Measurements from ENCODE around the gene FKRP. TPM values are rescaled to one million over a fixed set of nuclear protein-coding genes. Genes with fewer than 3 reads are reported as not detected.

The FKRP gene
- total RNA-seq, 3 donors from 2014 or later = 10.7 to 19.8 (median 10.9) TPM

DNA sequence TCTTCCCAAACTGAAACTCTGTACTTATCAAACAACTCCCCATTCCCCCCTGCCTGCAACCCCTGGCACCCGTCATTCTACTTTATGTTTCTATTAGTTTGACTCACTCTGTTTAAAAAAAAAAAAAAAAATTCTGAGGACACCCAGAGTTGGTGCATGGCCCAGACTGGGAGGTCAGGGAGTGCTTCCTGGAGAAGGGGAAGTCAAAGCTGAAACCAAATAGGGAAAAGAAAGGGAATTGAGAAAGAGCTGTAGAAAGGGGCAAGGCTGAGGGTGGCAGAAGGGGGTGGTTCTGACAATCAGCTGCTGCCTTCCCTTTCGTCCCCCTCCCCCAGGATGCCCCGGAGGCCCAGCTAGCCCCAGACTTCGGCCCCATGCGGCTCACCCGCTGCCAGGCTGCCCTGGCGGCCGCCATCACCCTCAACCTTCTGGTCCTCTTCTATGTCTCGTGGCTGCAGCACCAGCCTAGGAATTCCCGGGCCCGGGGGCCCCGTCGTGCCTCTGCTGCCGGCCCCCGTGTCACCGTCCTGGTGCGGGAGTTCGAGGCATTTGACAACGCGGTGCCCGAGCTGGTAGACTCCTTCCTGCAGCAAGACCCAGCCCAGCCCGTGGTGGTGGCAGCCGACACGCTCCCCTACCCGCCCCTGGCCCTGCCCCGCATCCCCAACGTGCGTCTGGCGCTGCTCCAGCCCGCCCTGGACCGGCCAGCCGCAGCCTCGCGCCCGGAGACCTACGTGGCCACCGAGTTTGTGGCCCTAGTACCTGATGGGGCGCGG lies 9.4 kb downstream of the FKRP start:
- Histone ChIP-seq H3K9me3 (no peaks in the 10 kb centered on the region), H3K36me3 (ENCODE audit: low read depth) (no peaks in the 10 kb centered on the region), H3K4me3 (no peak overlapping the region), H3K4me1 (ENCODE audit: low read depth) (no peaks in the 10 kb centered on the region)
- no peak for ATAC-seq
- intact Hi-C loops (cut with DNase I, micrococcal nuclease) = no loop called here
- peak in 1 of 3 donors; percentile 60 for DNase-seq
- TF ChIP-seq, protein P1, sequence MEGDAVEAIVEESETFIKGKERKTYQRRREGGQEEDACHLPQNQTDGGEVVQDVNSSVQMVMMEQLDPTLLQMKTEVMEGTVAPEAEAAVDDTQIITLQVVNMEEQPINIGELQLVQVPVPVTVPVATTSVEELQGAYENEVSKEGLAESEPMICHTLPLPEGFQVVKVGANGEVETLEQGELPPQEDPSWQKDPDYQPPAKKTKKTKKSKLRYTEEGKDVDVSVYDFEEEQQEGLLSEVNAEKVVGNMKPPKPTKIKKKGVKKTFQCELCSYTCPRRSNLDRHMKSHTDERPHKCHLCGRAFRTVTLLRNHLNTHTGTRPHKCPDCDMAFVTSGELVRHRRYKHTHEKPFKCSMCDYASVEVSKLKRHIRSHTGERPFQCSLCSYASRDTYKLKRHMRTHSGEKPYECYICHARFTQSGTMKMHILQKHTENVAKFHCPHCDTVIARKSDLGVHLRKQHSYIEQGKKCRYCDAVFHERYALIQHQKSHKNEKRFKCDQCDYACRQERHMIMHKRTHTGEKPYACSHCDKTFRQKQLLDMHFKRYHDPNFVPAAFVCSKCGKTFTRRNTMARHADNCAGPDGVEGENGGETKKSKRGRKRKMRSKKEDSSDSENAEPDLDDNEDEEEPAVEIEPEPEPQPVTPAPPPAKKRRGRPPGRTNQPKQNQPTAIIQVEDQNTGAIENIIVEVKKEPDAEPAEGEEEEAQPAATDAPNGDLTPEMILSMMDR (IDR thresholded peaks at IDR 0.05) = no peak

DNA sequence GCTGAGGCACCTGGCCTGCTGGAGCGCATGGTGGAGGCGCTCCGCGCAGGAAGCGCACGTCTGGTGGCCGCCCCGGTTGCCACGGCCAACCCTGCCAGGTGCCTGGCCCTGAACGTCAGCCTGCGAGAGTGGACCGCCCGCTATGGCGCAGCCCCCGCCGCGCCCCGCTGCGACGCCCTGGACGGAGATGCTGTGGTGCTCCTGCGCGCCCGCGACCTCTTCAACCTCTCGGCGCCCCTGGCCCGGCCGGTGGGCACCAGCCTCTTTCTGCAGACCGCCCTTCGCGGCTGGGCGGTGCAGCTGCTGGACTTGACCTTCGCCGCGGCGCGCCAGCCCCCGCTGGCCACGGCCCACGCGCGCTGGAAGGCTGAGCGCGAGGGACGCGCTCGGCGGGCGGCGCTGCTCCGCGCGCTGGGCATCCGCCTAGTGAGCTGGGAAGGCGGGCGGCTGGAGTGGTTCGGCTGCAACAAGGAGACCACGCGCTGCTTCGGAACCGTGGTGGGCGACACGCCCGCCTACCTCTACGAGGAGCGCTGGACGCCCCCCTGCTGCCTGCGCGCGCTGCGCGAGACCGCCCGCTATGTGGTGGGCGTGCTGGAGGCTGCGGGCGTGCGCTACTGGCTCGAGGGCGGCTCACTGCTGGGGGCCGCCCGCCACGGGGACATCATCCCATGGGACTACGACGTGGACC lies 10.1 kb downstream of the FKRP start:
- ATAC-seq (no peak), DNase-seq (no peak)
- Histone ChIP-seq H3K9me3 (no peaks in the 10 kb centered on the region), H3K36me3 (ENCODE audit: low read depth) (no peaks in the 10 kb centered on the region), H3K4me3 (no peak overlapping the region), H3K4me1 (ENCODE audit: low read depth) (no peaks in the 10 kb centered on the region)
- TF ChIP-seq, protein P1 (IDR thresholded peaks at IDR 0.05) = no peak
- intact Hi-C loops (cut with DNase I, micrococcal nuclease) = loop anchor here (2.0 kb wide), 2 partner anchors 83 to 85 kb away; no protein-coding TSS in a partner anchor

DNA sequence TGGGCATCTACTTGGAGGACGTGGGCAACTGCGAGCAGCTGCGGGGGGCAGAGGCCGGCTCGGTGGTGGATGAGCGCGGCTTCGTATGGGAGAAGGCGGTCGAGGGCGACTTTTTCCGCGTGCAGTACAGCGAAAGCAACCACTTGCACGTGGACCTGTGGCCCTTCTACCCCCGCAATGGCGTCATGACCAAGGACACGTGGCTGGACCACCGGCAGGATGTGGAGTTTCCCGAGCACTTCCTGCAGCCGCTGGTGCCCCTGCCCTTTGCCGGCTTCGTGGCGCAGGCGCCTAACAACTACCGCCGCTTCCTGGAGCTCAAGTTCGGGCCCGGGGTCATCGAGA lies 10.7 kb downstream of the FKRP start:
- DNase-seq = peak in 2 of 3 donors; percentile 41 to 60
- Histone ChIP-seq H3K4me1 (ENCODE audit: low read depth) (peaks cover 3% of the 10 kb centered on the region), H3K9me3 (no peaks in the 10 kb centered on the region), H3K4me3 (no peak overlapping the region), H3K36me3 (ENCODE audit: low read depth) (no peaks in the 10 kb centered on the region)
- no peak for ATAC-seq
- TF ChIP-seq, protein P1 (IDR thresholded peaks at IDR 0.05) = no peak
- intact Hi-C loops (cut with DNase I, micrococcal nuclease) = loop anchor here (2.0 kb wide), 2 partner anchors 82 to 84 kb away; no protein-coding TSS in a partner anchor

DNA sequence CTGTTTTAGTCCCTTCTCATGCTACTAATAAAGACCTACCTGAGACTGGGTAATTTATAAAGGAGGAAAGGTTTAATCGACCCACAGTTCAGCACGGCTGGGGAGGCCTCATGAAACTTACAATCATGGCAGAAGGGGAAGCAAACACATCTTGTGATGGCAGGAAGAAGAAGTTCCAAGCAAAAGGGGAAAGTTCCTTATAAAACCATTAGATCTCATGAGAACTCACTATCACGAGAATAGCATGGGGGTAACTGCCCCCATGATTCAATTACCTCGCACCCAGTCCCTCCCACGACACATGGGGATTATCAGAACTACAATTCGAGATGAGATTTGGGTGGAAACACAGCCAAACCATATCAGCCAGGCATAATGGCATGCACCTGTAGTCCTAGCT lies 13.3 kb downstream of the FKRP start:
- Histone ChIP-seq H3K4me1 (ENCODE audit: low read depth) (peaks cover 10% of the 10 kb centered on the region), H3K9me3 (no peaks in the 10 kb centered on the region), H3K36me3 (ENCODE audit: low read depth) (no peaks in the 10 kb centered on the region), H3K4me3 (no peak overlapping the region)
- TF ChIP-seq, protein P1 (IDR thresholded peaks at IDR 0.05) = no peak
- DNase-seq = no peak
- intact Hi-C loops (cut with DNase I, micrococcal nuclease) = no loop called here
- no peak for ATAC-seq

DNA sequence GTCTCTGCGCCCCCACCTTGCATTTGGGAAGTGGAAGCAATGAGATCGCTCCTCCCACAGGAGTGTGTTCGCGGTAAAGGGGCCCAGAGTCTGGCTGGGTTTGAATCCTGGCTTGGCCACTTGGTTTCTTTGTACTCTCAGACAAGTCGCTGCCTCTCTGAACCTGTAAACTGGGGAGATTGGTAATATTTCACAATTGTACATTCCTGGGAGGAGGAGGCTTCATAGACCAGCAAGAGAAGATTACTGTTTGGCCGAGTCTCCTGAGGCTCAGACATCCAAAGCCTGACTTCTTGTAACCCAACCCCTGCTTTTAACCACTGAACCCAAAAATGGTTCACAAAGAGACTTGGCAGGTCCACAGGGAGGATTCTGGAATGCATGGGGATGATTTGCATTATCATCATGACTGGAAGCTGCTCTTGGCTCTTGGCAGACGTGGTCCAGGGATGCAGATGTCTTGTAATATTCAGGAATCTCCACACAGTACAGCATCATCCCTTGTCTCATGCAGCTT lies 14.0 kb downstream of the FKRP start:
- Histone ChIP-seq H3K4me3 (no peak overlapping the region), H3K4me1 (ENCODE audit: low read depth) (peaks cover 10% of the 10 kb centered on the region), H3K36me3 (ENCODE audit: low read depth) (no peaks in the 10 kb centered on the region), H3K9me3 (no peaks in the 10 kb centered on the region)
- ATAC-seq (no peak), DNase-seq (no peak)
- TF ChIP-seq, protein P1 (IDR thresholded peaks at IDR 0.05) = no peak
- intact Hi-C loops (cut with DNase I, micrococcal nuclease) = no loop called here
